ENCODE results near the gene ARMH3.
"Not testable (repeated sequence)": the region's sequence is repeated elsewhere in the genome, so short reads cannot be mapped to it uniquely, and the experiment has no call there.

ARMH3 gene

DNA sequence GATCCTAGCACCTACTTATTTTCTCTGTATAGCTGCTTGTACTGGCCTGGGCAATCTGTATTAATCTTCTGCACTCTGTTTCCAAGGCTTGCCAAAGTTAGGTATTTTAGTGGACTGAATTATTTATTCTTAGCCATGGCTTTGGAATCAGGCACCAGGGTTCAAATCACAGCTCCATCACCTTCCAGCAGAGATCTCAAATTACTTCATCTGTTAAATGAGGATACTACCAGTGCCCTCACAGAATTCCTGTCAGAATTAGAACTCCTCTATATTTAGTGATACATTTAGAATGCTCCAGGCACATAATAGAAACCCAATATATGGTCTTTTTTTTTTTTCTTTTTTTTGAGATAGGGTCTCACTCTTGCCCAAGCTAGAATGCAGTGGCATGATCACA, 17.6 kb downstream of the ARMH3 start:
- H3K27me3 ChIP-seq (ENCODE audit: control insufficient read depth, low read length) = no peaks in the 10 kb centered on the region
- no peak for TF ChIP-seq CTCF (IDR thresholded peaks at IDR 0.05; ENCODE audit: low read depth, low read length, poor library complexity, severe bottlenecking)
- no peak for TF ChIP-seq EZH2phosphoT487 (IDR thresholded peaks at IDR 0.05; ENCODE audit: borderline replicate concordance, low read length)
- H3K4me1 ChIP-seq (ENCODE audit: control insufficient read depth, low read length) = no peaks in the 10 kb centered on the region
- H3K9me3 ChIP-seq (ENCODE audit: control insufficient read depth, insufficient read depth, low read length) = no peaks in the 10 kb centered on the region
- H3K4me2 ChIP-seq (ENCODE audit: low read length) = no peak overlapping the region
- H3K4me3 ChIP-seq (ENCODE audit: low read length) = no peak overlapping the region
- H3F3A ChIP-seq (ENCODE audit: control insufficient read depth, insufficient read depth) = no peaks in the 10 kb centered on the region; the same call in 1 of the 2 replicates
- H4K20me1 ChIP-seq (ENCODE audit: control insufficient read depth, insufficient read depth, low read depth, low read length) = no peaks in the 10 kb centered on the region
- H3K9me2 ChIP-seq (replicated peaks; ENCODE audit: control insufficient read depth, low read length) = no peaks in the 10 kb centered on the region
- H3K79me2 ChIP-seq (ENCODE audit: control insufficient read depth, low read length) = peaks cover 24% of the 10 kb centered on the region
- no peak overlapping the region for H3K27ac ChIP-seq (ENCODE audit: low read depth, low read length)
- H3K36me3 ChIP-seq (ENCODE audit: control insufficient read depth, low read length) = no peaks in the 10 kb centered on the region; the same call in 1 of the 2 replicates

DNA sequence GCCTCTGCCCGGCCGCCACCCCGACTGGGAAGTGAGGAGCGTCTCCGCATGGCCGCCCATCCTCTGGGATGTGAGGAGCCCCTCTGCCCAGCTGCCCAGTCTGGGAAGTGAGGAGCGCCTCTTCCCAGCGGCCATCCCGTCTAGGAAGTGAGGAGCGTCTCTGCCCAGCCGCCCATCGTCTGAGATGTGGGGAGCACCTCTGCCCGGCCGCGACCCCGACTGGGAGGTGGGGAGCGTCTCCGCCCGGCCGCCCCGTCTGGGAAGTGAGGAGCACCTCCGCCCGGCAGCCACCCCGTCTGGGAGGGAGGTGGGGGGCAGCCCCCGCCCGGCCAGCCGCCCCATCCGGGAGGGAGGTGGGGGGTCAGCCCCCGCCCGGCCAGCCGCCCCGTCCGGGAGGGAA, 20.2 kb downstream of the ARMH3 start:
- H3F3A ChIP-seq (ENCODE audit: control insufficient read depth, insufficient read depth); H3K27me3 ChIP-seq (ENCODE audit: control insufficient read depth, low read length); H3K27ac ChIP-seq (ENCODE audit: low read depth, low read length); H3K9me3 ChIP-seq (ENCODE audit: control insufficient read depth, insufficient read depth, low read length); H3K4me1 ChIP-seq (ENCODE audit: control insufficient read depth, low read length); H4K20me1 ChIP-seq (ENCODE audit: control insufficient read depth, insufficient read depth, low read depth, low read length); H3K4me3 ChIP-seq (ENCODE audit: low read length); H3K79me2 ChIP-seq (ENCODE audit: control insufficient read depth, low read length); H3K9me2 ChIP-seq (replicated peaks; ENCODE audit: control insufficient read depth, low read length); H3K4me2 ChIP-seq (ENCODE audit: low read length): not testable (repeated sequence)
- H3K36me3 ChIP-seq (ENCODE audit: control insufficient read depth, low read length) = peaks cover 10% of the 10 kb centered on the region

DNA sequence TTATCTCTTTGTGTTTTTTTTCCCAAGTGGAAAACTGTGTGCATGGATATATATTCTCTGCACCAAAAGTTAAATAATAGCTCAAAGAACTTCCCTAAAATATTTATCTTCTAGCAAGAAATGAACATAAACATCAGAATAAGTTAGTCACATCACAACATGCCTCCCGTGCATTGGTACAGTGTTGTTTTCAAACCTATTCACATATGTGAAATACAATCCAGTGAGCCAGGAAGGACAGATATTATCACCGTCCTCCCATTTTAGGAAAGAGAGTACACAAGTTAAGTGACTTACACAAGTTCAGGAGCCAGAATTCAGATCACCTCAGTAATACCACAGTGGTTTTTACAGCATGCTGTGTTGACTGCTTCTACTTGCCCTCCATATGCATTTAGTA, 22.2 kb downstream of the ARMH3 start:
- H3K4me1 ChIP-seq (ENCODE audit: control insufficient read depth, low read length) = no peaks in the 10 kb centered on the region
- no peaks in the 10 kb centered on the region for H3F3A ChIP-seq (ENCODE audit: control insufficient read depth, insufficient read depth)
- H3K9me2 ChIP-seq (replicated peaks; ENCODE audit: control insufficient read depth, low read length) = no peaks in the 10 kb centered on the region

DNA sequence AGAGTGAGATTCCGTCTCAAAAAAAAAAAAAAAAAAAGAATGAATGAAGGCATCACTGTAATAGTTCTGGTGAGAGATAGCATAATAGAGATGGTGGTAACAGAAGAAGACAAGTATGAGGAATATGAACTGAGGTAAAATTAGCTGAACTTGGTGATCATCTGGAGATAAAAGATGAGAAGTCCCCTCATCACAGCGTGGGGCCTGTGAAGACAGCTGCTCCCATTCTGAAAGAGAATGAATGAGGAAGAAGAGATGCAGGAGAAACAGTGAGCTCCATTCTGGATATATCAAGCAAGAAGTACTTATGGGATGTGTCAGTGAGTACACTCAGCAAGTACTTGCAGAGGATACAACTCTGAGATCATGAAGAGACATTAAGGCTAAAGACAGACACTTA, 28.7 kb downstream of the ARMH3 start:
- Histone ChIP-seq H3K4me3 (ENCODE audit: low read length) (no peak overlapping the region), H3F3A (ENCODE audit: control insufficient read depth, insufficient read depth) (no peaks in the 10 kb centered on the region), H3K36me3 (ENCODE audit: control insufficient read depth, low read length) (peaks cover 27% of the 10 kb centered on the region), H3K27ac (ENCODE audit: low read depth, low read length) (no peak overlapping the region), H3K9me2 (replicated peaks; ENCODE audit: control insufficient read depth, low read length) (no peaks in the 10 kb centered on the region), H3K4me1 (ENCODE audit: control insufficient read depth, low read length) (no peaks in the 10 kb centered on the region), H3K9me3 (ENCODE audit: control insufficient read depth, insufficient read depth, low read length) (no peaks in the 10 kb centered on the region), H3K27me3 (ENCODE audit: control insufficient read depth, low read length) (no peaks in the 10 kb centered on the region), H4K20me1 (ENCODE audit: control insufficient read depth, insufficient read depth, low read depth, low read length) (no peaks in the 10 kb centered on the region), H3K79me2 (ENCODE audit: control insufficient read depth, low read length) (no peaks in the 10 kb centered on the region), H3K4me2 (ENCODE audit: low read length) (no peak overlapping the region)
- no peak for TF ChIP-seq EZH2phosphoT487 (IDR thresholded peaks at IDR 0.05; ENCODE audit: borderline replicate concordance, low read length)
- TF ChIP-seq CTCF (IDR thresholded peaks at IDR 0.05; ENCODE audit: low read depth, low read length, poor library complexity, severe bottlenecking) = no peak

More for the DNA sequence above, 22.2 kb downstream of the ARMH3 start:
- Histone ChIP-seq H3K4me2 (ENCODE audit: low read length) (no peak overlapping the region), H3K4me3 (ENCODE audit: low read length) (no peak overlapping the region), H3K36me3 (ENCODE audit: control insufficient read depth, low read length) (peaks cover 15% of the 10 kb centered on the region), H4K20me1 (ENCODE audit: control insufficient read depth, insufficient read depth, low read depth, low read length) (no peaks in the 10 kb centered on the region), H3K27me3 (ENCODE audit: control insufficient read depth, low read length) (no peaks in the 10 kb centered on the region), H3K27ac (ENCODE audit: low read depth, low read length) (no peak overlapping the region), H3K79me2 (ENCODE audit: control insufficient read depth, low read length) (no peaks in the 10 kb centered on the region), H3K9me3 (ENCODE audit: control insufficient read depth, insufficient read depth, low read length) (no peaks in the 10 kb centered on the region)
- TF ChIP-seq CTCF (IDR thresholded peaks at IDR 0.05; ENCODE audit: low read depth, low read length, poor library complexity, severe bottlenecking) = no peak
- TF ChIP-seq EZH2phosphoT487 (IDR thresholded peaks at IDR 0.05; ENCODE audit: borderline replicate concordance, low read length) = no peak

Data from DOHH2 (cell line).